Peyer's patch (tissue), 4 donors: Measurements from ENCODE around the gene INPP5B.
"Not testable (repeated sequence)": the region's sequence is repeated elsewhere in the genome, so short reads cannot be mapped to it uniquely, and the experiment has no call there.

Experiments
- CTCF ChIP-seq, 6 experiments: fragments of 450-650 bp in 4 of 6; fragments of 200-600 bp in 2 of 6; sonication (generic) in 1 of 6; IDR thresholded peaks; one replicate each; pipeline ENCODE4 v1.5.1; 2017 to 2019; ENCODE audit warnings: antibody characterized with exemption in 6 of 6, mild to moderate bottlenecking in 3 of 6, moderate library complexity in 1 of 6
- POLR2A ChIP-seq, 2 donors: fragments of 450-650 bp; IDR thresholded peaks; one replicate each; pipeline ENCODE4 v1.5.1; 2017; ENCODE audit warnings: antibody characterized with exemption in 2 of 2, mild to moderate bottlenecking in 2 of 2, moderate library complexity in 2 of 2

- TF ChIP-seq CTCF, POLR2A (IDR thresholded peaks at IDR 0.05): not testable (repeated sequence)
Measured at GRCh38 chr1:37903921-37904320, 42.9 kb downstream of the INPP5B start.
